Neutrophil (primary cell): ENCODE results near the gene BAK1.

Experiments used
- H3K27ac ChIP-seq: fragments of 200-600 bp; sonication (generic); 2 replicates; pipeline ENCODE4 v1.5.1; 2016; ENCODE audit warnings: mild to moderate bottlenecking, moderate library complexity
- H3K27me3 ChIP-seq: fragments of 200-600 bp; sonication (generic); 2 replicates; pipeline ENCODE4 v1.6.0; 2016; ENCODE audit warnings: mild to moderate bottlenecking
- H3K36me3 ChIP-seq: fragments of 200-600 bp; sonication (generic); 2 replicates; pipeline ENCODE4 v1.5.1; 2017
- H3K4me1 ChIP-seq, 2 experiments: fragments of 200-600 bp in 1 of 2; sonication (generic) in 1 of 2; 1 replicate in 1 of 2; 2 replicates in 1 of 2; pipeline versions ENCODE4 v1.5.1 to v1.6.1; 2013 to 2016; ENCODE audit warnings: low read depth in 1 of 2, low read length in 1 of 2, mild to moderate bottlenecking in 1 of 2, moderate library complexity in 1 of 2; ENCODE audit not compliant: control insufficient read depth in 1 of 2, insufficient read depth in 1 of 2
- H3K4me3 ChIP-seq, 2 experiments: fragments of 200-600 bp in 1 of 2; sonication (generic) in 1 of 2; 1 replicate in 1 of 2; 2 replicates in 1 of 2; pipeline ENCODE4 v1.5.1; 2013 to 2016; ENCODE audit warnings: low read depth in 1 of 2, low read length in 1 of 2, mild to moderate bottlenecking in 1 of 2, moderate library complexity in 1 of 2
- H3K9me3 ChIP-seq: fragments of 200-600 bp; sonication (generic); 2 replicates; pipeline ENCODE4 v1.5.1; 2016
- CTCF ChIP-seq: fragments of 200-600 bp; sonication (generic); IDR thresholded peaks from 2 replicates; pipeline ENCODE4 v1.5.1; 2016; ENCODE audit warnings: antibody characterized with exemption

BAK1 gene

GRCh38 chr6:33571637-33572316 is 8.3 kb downstream of the BAK1 start:
- Histone ChIP-seq H3K36me3 (peaks cover 28% of the 10 kb centered on the region), H3K27me3 (no peaks in the 10 kb centered on the region), H3K4me1 (peaks cover 17 to 18% of the 10 kb centered on the region in 2 experiments), H3K4me3 (peak overlapping the region; percentile 83 to 89), H3K27ac (peak overlapping the region; percentile 61), H3K9me3 (no peaks in the 10 kb centered on the region)
- TF ChIP-seq CTCF = no peak

GRCh38 chr6:33570806-33571636 is 9.1 kb downstream of the BAK1 start:
- Histone ChIP-seq H3K4me1 (peaks cover 14 to 15% of the 10 kb centered on the region in 2 experiments), H3K27me3 (no peaks in the 10 kb centered on the region), H3K9me3 (no peaks in the 10 kb centered on the region), H3K27ac (peak overlapping the region; percentile 61), H3K4me3 (peak overlapping the region; percentile 83 to 89), H3K36me3 (peaks cover 28% of the 10 kb centered on the region)
- TF ChIP-seq CTCF = no peak

- H3K36me3 ChIP-seq = peaks cover 7% of the 10 kb centered on the region
- H3K27ac ChIP-seq = no peak overlapping the region
- TF ChIP-seq CTCF = no peak
- peaks cover 14 to 15% of the 10 kb centered on the region in 2 experiments for H3K4me1 ChIP-seq
- H3K4me3 ChIP-seq = no peak overlapping the region
- H3K9me3 ChIP-seq = no peaks in the 10 kb centered on the region
- no peaks in the 10 kb centered on the region for H3K27me3 ChIP-seq
Measured at GRCh38 chr6:33568826-33569570, 11.1 kb downstream of the BAK1 start.

GRCh38 chr6:33567836-33568235 is 12.2 kb downstream of the BAK1 start:
- Histone ChIP-seq H3K9me3 (no peaks in the 10 kb centered on the region), H3K27me3 (no peaks in the 10 kb centered on the region), H3K4me3 (no peak overlapping the region), H3K27ac (no peak overlapping the region), H3K4me1 (peaks cover 14 to 15% of the 10 kb centered on the region in 2 experiments), H3K36me3 (no peaks in the 10 kb centered on the region)
- TF ChIP-seq CTCF = no peak

GRCh38 chr6:33566182-33567084 is 13.6 kb downstream of the BAK1 start:
- Histone ChIP-seq H3K4me3 (no peak overlapping the region), H3K9me3 (no peaks in the 10 kb centered on the region), H3K27me3 (no peaks in the 10 kb centered on the region), H3K4me1 (peaks cover 9 to 10% of the 10 kb centered on the region in 2 experiments), H3K27ac (no peak overlapping the region), H3K36me3 (no peaks in the 10 kb centered on the region)
- no peak for TF ChIP-seq CTCF
